ENCODE data around the gene HSDL2. TPM values are rescaled to one million over a fixed set of nuclear protein-coding genes. Genes with fewer than 3 reads are reported as not detected.
A peak's percentile ranks its signal among the peaks of the same experiment; 100 is the strongest.

Gene HSDL2
- total RNA-seq, 4 donors from 2014 or later: 54.0 to 106 (median 59.9) TPM

GRCh38 chr9:112475318-112475717 is 95.4 kb downstream of the HSDL2 start:
- DNase-seq (ENCODE audit: low spot score) (no peak), ATAC-seq (ENCODE audit: low FRiP score) (no peak)
- no peak for TF ChIP-seq CTCF (IDR thresholded peaks at IDR 0.05)

- DNase-seq (ENCODE audit: low spot score) (no peak), ATAC-seq (ENCODE audit: low FRiP score) (no peak)
- TF ChIP-seq CTCF (IDR thresholded peaks at IDR 0.05): no peak
Observed at GRCh38 chr9:112477330-112477729, 97.4 kb downstream of the HSDL2 start.

GRCh38 chr9:112479221-112479620 is 99.3 kb downstream of the HSDL2 start:
- ATAC-seq (ENCODE audit: low FRiP score) (no peak), DNase-seq (ENCODE audit: low spot score) (no peak)
- no peak for TF ChIP-seq CTCF (IDR thresholded peaks at IDR 0.05)

- no peak for TF ChIP-seq CTCF (IDR thresholded peaks at IDR 0.05)
- ATAC-seq (ENCODE audit: low FRiP score) (no peak), DNase-seq (ENCODE audit: low spot score) (no peak)
Observed at GRCh38 chr9:112484607-112485006, 104.7 kb downstream of the HSDL2 start.

GRCh38 chr9:112485574-112485973 is 105.7 kb downstream of the HSDL2 start:
- no peak for DNase-seq (ENCODE audit: low spot score)
- ATAC-seq (ENCODE audit: low FRiP score): no peak
- no peak for TF ChIP-seq CTCF (IDR thresholded peaks at IDR 0.05)

GRCh38 chr9:112486221-112487007 is 106.5 kb downstream of the HSDL2 start, which contains the start of gene KIAA1958:
Gene KIAA1958 (plus strand): TSS chr9:112486827. CDS start chr9:112574081, 87,254 bp downstream.
- ATAC-seq (ENCODE audit: low FRiP score) (peak; percentile 95), DNase-seq (ENCODE audit: low spot score) (peak; percentile 32)
- no peak for TF ChIP-seq CTCF (IDR thresholded peaks at IDR 0.05)
